Astrocyte of the hippocampus (primary cell): Measurements from ENCODE around the gene LILRA6.

Experiments
- DNase-seq: peaks from one replicate; pipeline ENCODE4 v3.0.0; 2011; ENCODE audit warnings: low read depth, low spot score

The LILRA6 gene

GRCh38 chr19:54188215-54188871 lies 54.2 kb downstream of the LILRA6 start:
- DNase-seq, result peak; percentile 63

GRCh38 chr19:54186934-54187381 lies 55.6 kb downstream of the LILRA6 start:
- no peak for DNase-seq
